ENCODE measurements around the gene PRKN. TPM values are rescaled to one million over a fixed set of nuclear protein-coding genes. Genes with fewer than 3 reads are reported as not detected.

PRKN gene
- total and polyA plus RNA-seq, 9 of the 15 experiments (the other 6 are each of a cell fraction or from before 2014, with no cell fraction given) = 0.03 to 0.96 (median 0.15) TPM; not detected in 2

- DNase-seq (ENCODE audit: extremely low read depth in 1 of 4, low spot score in 3 of 4) (no peak), FAIRE-seq (no peak), ATAC-seq (no peak)
- H2AFZ ChIP-seq (ENCODE audit: low read depth, low read length) = no peak overlapping the region
- POLR2A ChIA-PET = no interaction called here
- no peaks in the 10 kb centered on the region for H3K36me3 ChIP-seq (ENCODE audit: control insufficient read depth, insufficient read depth, low read length)
- intact Hi-C loops (cut with micrococcal nuclease) = no loop called here
- H3K4me1 ChIP-seq (replicated peaks in 1 of 2; ENCODE audit: control insufficient read depth in 2 of 2, insufficient read depth in 2 of 2, low read length in 2 of 2) = no peaks in the 10 kb centered on the region
- H3K9me1 ChIP-seq (ENCODE audit: control insufficient read depth, insufficient read depth, low read length) = no peaks in the 10 kb centered on the region
- H3K4me2 ChIP-seq (ENCODE audit: insufficient read depth, low read length) = no peak overlapping the region
- no peaks in the 10 kb centered on the region for H3K9me3 ChIP-seq (replicated peaks; ENCODE audit: control insufficient read depth, insufficient read depth, low read depth, low read length)
- H3K4me3 ChIP-seq = no peak overlapping the region
- no peak overlapping the region for H3K27ac ChIP-seq (ENCODE audit: extremely low read depth, low read depth, low read length)
- H3K79me2 ChIP-seq (ENCODE audit: control insufficient read depth, insufficient read depth, low read length) = no peaks in the 10 kb centered on the region
- no peaks in the 10 kb centered on the region for H4K20me1 ChIP-seq (replicated peaks; ENCODE audit: control insufficient read depth, insufficient read depth, low read length)
- no peak overlapping the region for H3K9ac ChIP-seq (ENCODE audit: insufficient read depth in 1 of 2, low read depth in 2 of 2, low read length in 2 of 2)
- in situ Hi-C loops (cut with MboI) = no loop called here
- CTCF ChIA-PET (ENCODE audit: low intra/inter-chr PET ratio) = no interaction called here
- TF ChIP-seq, protein P1, sequence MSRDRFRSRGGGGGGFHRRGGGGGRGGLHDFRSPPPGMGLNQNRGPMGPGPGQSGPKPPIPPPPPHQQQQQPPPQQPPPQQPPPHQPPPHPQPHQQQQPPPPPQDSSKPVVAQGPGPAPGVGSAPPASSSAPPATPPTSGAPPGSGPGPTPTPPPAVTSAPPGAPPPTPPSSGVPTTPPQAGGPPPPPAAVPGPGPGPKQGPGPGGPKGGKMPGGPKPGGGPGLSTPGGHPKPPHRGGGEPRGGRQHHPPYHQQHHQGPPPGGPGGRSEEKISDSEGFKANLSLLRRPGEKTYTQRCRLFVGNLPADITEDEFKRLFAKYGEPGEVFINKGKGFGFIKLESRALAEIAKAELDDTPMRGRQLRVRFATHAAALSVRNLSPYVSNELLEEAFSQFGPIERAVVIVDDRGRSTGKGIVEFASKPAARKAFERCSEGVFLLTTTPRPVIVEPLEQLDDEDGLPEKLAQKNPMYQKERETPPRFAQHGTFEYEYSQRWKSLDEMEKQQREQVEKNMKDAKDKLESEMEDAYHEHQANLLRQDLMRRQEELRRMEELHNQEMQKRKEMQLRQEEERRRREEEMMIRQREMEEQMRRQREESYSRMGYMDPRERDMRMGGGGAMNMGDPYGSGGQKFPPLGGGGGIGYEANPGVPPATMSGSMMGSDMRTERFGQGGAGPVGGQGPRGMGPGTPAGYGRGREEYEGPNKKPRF (IDR thresholded peaks at IDR 0.05; ENCODE audit: low read depth, low read length) = no peak
- TF ChIP-seq ZNF57 (CRISPR knock-in tag; IDR thresholded peaks at IDR 0.05) (no peak), E4F1 (CRISPR knock-in tag; IDR thresholded peaks at IDR 0.05; ENCODE audit: borderline replicate concordance) (no peak), HES1 (IDR thresholded peaks at IDR 0.05; ENCODE audit: low read depth) (no peak), SRSF3 (IDR thresholded peaks at IDR 0.05; ENCODE audit: insufficient read depth, low read length) (no peak), CREM (IDR thresholded peaks at IDR 0.05; ENCODE audit: low read depth) (no peak), ZNF780A (CRISPR knock-in tag; IDR thresholded peaks at IDR 0.05) (no peak), ZNF76 (CRISPR knock-in tag; IDR thresholded peaks at IDR 0.05; ENCODE audit: borderline replicate concordance) (no peak), GTF2A2 (tag; IDR thresholded peaks at IDR 0.05) (no peak), HMG20A (CRISPR knock-in tag; conservative IDR thresholded peaks at IDR 0.05) (no peak), ZNF146 (CRISPR knock-in tag; IDR thresholded peaks at IDR 0.05; ENCODE audit: unreplicated experiment) (no peak), RBM34 (IDR thresholded peaks at IDR 0.05; ENCODE audit: borderline replicate concordance, insufficient read depth, low read length) (no peak)
- TF ChIP-seq, protein P2, sequence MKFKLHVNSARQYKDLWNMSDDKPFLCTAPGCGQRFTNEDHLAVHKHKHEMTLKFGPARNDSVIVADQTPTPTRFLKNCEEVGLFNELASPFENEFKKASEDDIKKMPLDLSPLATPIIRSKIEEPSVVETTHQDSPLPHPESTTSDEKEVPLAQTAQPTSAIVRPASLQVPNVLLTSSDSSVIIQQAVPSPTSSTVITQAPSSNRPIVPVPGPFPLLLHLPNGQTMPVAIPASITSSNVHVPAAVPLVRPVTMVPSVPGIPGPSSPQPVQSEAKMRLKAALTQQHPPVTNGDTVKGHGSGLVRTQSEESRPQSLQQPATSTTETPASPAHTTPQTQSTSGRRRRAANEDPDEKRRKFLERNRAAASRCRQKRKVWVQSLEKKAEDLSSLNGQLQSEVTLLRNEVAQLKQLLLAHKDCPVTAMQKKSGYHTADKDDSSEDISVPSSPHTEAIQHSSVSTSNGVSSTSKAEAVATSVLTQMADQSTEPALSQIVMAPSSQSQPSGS (CRISPR knock-in tag; IDR thresholded peaks at IDR 0.05) = no peak
- WGBS (ENCODE audit: insufficient coverage, low coverage, missing lambda C conversion rate) = 0% methylated on average over 3 of the region's 3 CpGs
- H3K27me3 ChIP-seq (ENCODE audit: control insufficient read depth in 2 of 2, insufficient read depth in 2 of 2, low read length in 2 of 2) = peaks cover 2 to 18% of the 10 kb centered on the region in 2 experiments; a peak in 2 of 5 replicates
- BruUV-seq (replicated peaks) = no TSS peak
These were observed 1011.4 kb downstream of the PRKN start for GRCh38 chr6:161716176-161716575.
